HCT116 (cell line): ENCODE results near the gene ZNF213. TPM values are rescaled to one million over a fixed set of nuclear protein-coding genes. Genes with fewer than 3 reads are reported as not detected.

ENCODE experiments used
- ATAC-seq: fragments of 200-7000 bp; cut with Tn5 transposase; 2 replicates; pipeline ENCODE4 v1.9.1; 2020; ENCODE audit warnings: mild to moderate bottlenecking, moderate library complexity
- BruUV-seq: library from RNA; stranded (reverse); fragments of 400-500 nt; replicated peaks from 2 replicates; lab custom pipeline; 2021; lab: Mats Ljungman, UMichigan
- CTCF ChIA-PET: fragments of 300-600 bp; sonication (Branson Sonifier 250); formaldehyde crosslinking; loops from one replicate; lab custom pipeline; 2021; ENCODE audit warnings: antibody characterized with exemption; lab: Charles Lee
- POLR2A ChIA-PET: fragments of 300-600, 350-600 bp; sonication (Branson Sonifier 250); formaldehyde crosslinking; loops from one replicate; lab custom pipeline; 2021; ENCODE audit warnings: antibody characterized with exemption; lab: Charles Lee
- RAD21 ChIA-PET, 2 experiments: fragments of 300-600 bp; sonication (Branson Sonifier 250); formaldehyde crosslinking; loops; one replicate each; lab custom pipeline; 2023; ENCODE audit warnings: low total read pairs in 2 of 2; ENCODE audit not compliant: uncharacterized antibody in 2 of 2, unreplicated experiment in 2 of 2, low non-redundant PET in 1 of 2; lab: Charles Lee
- DNase-seq: peaks from one replicate; pipeline ENCODE4 v3.0.0-alpha.2; 2010; ENCODE audit warnings: low read depth, low spot score
- H2AFZ ChIP-seq: fragments of 200-600 bp; shearing (Covaris generic), sonication (generic); 2 replicates; pipeline ENCODE4 v1.6.1; 2017; ENCODE audit warnings: low read depth, mixed run types, mixed read lengths, antibody characterized with exemption, low read length; ENCODE audit not compliant: poor library complexity, severe bottlenecking
- H3K27ac ChIP-seq: 2 replicates; pipeline ENCODE4 v1.5.1; 2012; ENCODE audit warnings: low read depth, low read length
- H3K27me3 ChIP-seq: fragments of 200-600 bp; sonication (generic); 2 replicates; pipeline ENCODE4 v1.6.1; 2016; ENCODE audit warnings: mixed run types, low read length, mixed read lengths; ENCODE audit not compliant: insufficient read depth
- H3K36me3 ChIP-seq, 2 experiments: fragments of 200-500 bp in 1 of 2; fragments of 200-600 bp in 1 of 2; sonication (Bioruptor generic) in 1 of 2; sonication (generic) in 1 of 2; 2 replicates each; pipeline versions ENCODE4 v1.5.1 to v1.6.1; 2014 to 2016; ENCODE audit warnings: low read length in 2 of 2, inconsistent platforms in 1 of 2, mixed read lengths in 1 of 2, mixed run types in 1 of 2; ENCODE audit not compliant: insufficient read depth in 2 of 2, control insufficient read depth in 1 of 2
- H3K4me1 ChIP-seq, 2 experiments: fragments of 200-600 bp in 1 of 2; sonication (generic) in 1 of 2; 2 replicates each; pipeline versions ENCODE4 v1.5.1 to v1.6.1; 2012 to 2017; ENCODE audit warnings: low read length in 2 of 2, inconsistent platforms in 1 of 2, mild to moderate bottlenecking in 1 of 2, mixed read lengths in 1 of 2, mixed run types in 1 of 2, moderate library complexity in 1 of 2; ENCODE audit not compliant: insufficient read depth in 2 of 2, control insufficient read depth in 1 of 2
- H3K4me2 ChIP-seq: fragments of 200-600 bp; sonication (generic); 2 replicates; pipeline ENCODE4 v1.6.1; 2017; ENCODE audit warnings: mixed run types, low read length, mixed read lengths
- H3K4me3 ChIP-seq, 2 experiments: fragments of 200-600 bp in 1 of 2; sonication (generic) in 1 of 2; replicated peaks in 1 of 2; 2 replicates each; pipeline ENCODE4 v1.5.1; 2011 to 2016; ENCODE audit warnings: low read length in 2 of 2, control low read depth in 1 of 2, low read depth in 1 of 2, mild to moderate bottlenecking in 1 of 2, mixed read lengths in 1 of 2, mixed run types in 1 of 2
- H3K79me2 ChIP-seq: fragments of 200-600 bp; sonication (generic); 2 replicates; pipeline ENCODE4 v1.6.1; 2017; ENCODE audit warnings: mild to moderate bottlenecking, mixed run types, low read length, moderate library complexity, mixed read lengths; ENCODE audit not compliant: insufficient read depth
- H3K9ac ChIP-seq: fragments of 200-600 bp; sonication (generic); 2 replicates; pipeline ENCODE4 v1.6.1; 2016; ENCODE audit warnings: low read length, mixed read lengths
- H3K9me2 ChIP-seq: fragments of 200-600 bp; sonication (generic), shearing (Covaris generic); 2 replicates; pipeline ENCODE4 v1.6.1; 2017; ENCODE audit warnings: mixed run types, mild to moderate bottlenecking, moderate library complexity; ENCODE audit not compliant: insufficient read depth
- H3K9me3 ChIP-seq, 2 experiments: fragments of 200-500 bp in 1 of 2; fragments of 200-600 bp in 1 of 2; sonication (Bioruptor generic) in 1 of 2; sonication (generic) in 1 of 2; 2 replicates each; pipeline ENCODE4 v1.6.1; 2014 to 2017; ENCODE audit warnings: low read length in 2 of 2, mixed read lengths in 2 of 2, inconsistent platforms in 1 of 2, low read depth in 1 of 2, mild to moderate bottlenecking in 1 of 2, mixed run types in 1 of 2, moderate library complexity in 1 of 2; ENCODE audit not compliant: control insufficient read depth in 1 of 2, insufficient read depth in 1 of 2
- H4K20me1 ChIP-seq: fragments of 200-600 bp; sonication (generic), shearing (Covaris generic); 2 replicates; pipeline ENCODE4 v1.6.1; 2017; ENCODE audit warnings: mixed run types, mild to moderate bottlenecking, moderate library complexity; ENCODE audit not compliant: insufficient read depth
- CBX3 ChIP-seq: IDR thresholded peaks from 2 replicates; pipeline ENCODE4 v1.6.1; 2012; ENCODE audit warnings: low read depth
- CEBPB ChIP-seq: IDR thresholded peaks from 2 replicates; pipeline ENCODE4 v1.6.1; 2012; ENCODE audit warnings: low read depth
- EGR1 ChIP-seq: IDR thresholded peaks from 2 replicates; pipeline ENCODE4 v1.6.1; 2012; ENCODE audit warnings: low read depth
- EZH2phosphoT487 ChIP-seq: fragments of 200-600 bp; IDR thresholded peaks from 2 replicates; pipeline ENCODE4 v1.6.1; 2018; ENCODE audit warnings: antibody characterized with exemption, borderline replicate concordance
- JUND ChIP-seq: IDR thresholded peaks from 2 replicates; pipeline ENCODE4 v1.6.1; 2012
- MAX ChIP-seq: IDR thresholded peaks from 2 replicates; pipeline ENCODE4 v1.6.1; 2012
- POLR2A ChIP-seq: IDR thresholded peaks from 2 replicates; pipeline ENCODE4 v1.7.0; 2011; ENCODE audit warnings: borderline replicate concordance; ENCODE audit not compliant: insufficient read depth, insufficient read length; ENCODE audit errors: extremely low read depth
- POLR2AphosphoS5 ChIP-seq: IDR thresholded peaks from 2 replicates; pipeline ENCODE4 v1.6.1; 2011; ENCODE audit warnings: mild to moderate bottlenecking, low read depth, low read length, moderate library complexity
- RAD21 ChIP-seq: IDR thresholded peaks from 2 replicates; pipeline ENCODE4 v1.6.1; 2012; ENCODE audit warnings: low read depth, mild to moderate bottlenecking
- SRF ChIP-seq: IDR thresholded peaks from 2 replicates; pipeline ENCODE4 v1.6.1; 2012; ENCODE audit warnings: low read depth
- TCF7L2 ChIP-seq: IDR thresholded peaks from 2 replicates; pipeline ENCODE4 v1.7.0; 2011; ENCODE audit warnings: borderline replicate concordance, inconsistent platforms; ENCODE audit not compliant: insufficient read depth, insufficient read length; ENCODE audit errors: extremely low read depth
- YY1 ChIP-seq: IDR thresholded peaks from 2 replicates; pipeline ENCODE4 v1.6.1; 2011; ENCODE audit warnings: low read length, low read depth, moderate library complexity, mild to moderate bottlenecking; ENCODE audit not compliant: insufficient replicate concordance; ENCODE audit errors: extremely low read depth
- ZBTB33 ChIP-seq: IDR thresholded peaks from 2 replicates; pipeline ENCODE4 v1.6.1; 2011; ENCODE audit warnings: mild to moderate bottlenecking, low read length, moderate library complexity; ENCODE audit not compliant: insufficient replicate concordance; ENCODE audit errors: extremely low read depth
- ZFX ChIP-seq: fragments of 450-650 bp; IDR thresholded peaks from 2 replicates; pipeline ENCODE4 v1.6.1; 2017
- ZNF274 ChIP-seq: fragments of 200-500 bp; sonication (Bioruptor generic); IDR thresholded peaks from 2 replicates; pipeline ENCODE4 v1.6.1; 2014; ENCODE audit warnings: mild to moderate bottlenecking, low read depth, low read length, inconsistent platforms
- intact Hi-C: fragments of 100-400 bp; cut with micrococcal nuclease; formaldehyde crosslinking; loops from 2 replicates; pipeline ENCODE4 v1.10.0; 2022
- total RNA-seq: library from RNA; stranded (reverse); gene quantifications from one replicate; pipeline ENCODE4 v1.2.1, GENCODE V29; 2021; ENCODE audit not compliant: unreplicated experiment
- TF ChIP-seq, protein P1 (sequence below), 3 experiments: fragments of 200-600 bp in 1 of 3; sonication (generic) in 1 of 3; IDR thresholded peaks in 2 of 3; conservative IDR thresholded peaks in 1 of 3; 2 replicates each; pipeline ENCODE4 v1.5.1; 2012 to 2017; ENCODE audit warnings: low read depth in 2 of 3, low read length in 2 of 3, antibody characterized with exemption in 1 of 3, borderline replicate concordance in 1 of 3, control low read depth in 1 of 3, mild to moderate bottlenecking in 1 of 3, mixed read lengths in 1 of 3, mixed run types in 1 of 3, moderate library complexity in 1 of 3; ENCODE audit not compliant: insufficient read depth in 1 of 3
- TF ChIP-seq, protein P2 (sequence below): IDR thresholded peaks from 2 replicates; pipeline ENCODE4 v1.6.1; 2012; ENCODE audit warnings: low read depth
- TF ChIP-seq, protein P3 (sequence below): IDR thresholded peaks from 2 replicates; pipeline ENCODE4 v1.6.1; 2012

The ZNF213 gene
- total RNA-seq, 1 experiment from 2014 or later: 11.0 TPM

- no peaks in the 10 kb centered on the region for H3K9me2 ChIP-seq
- H3K4me3 ChIP-seq: peak within 1 kb of the TSS; percentile 96 to 99
- BruUV-seq: TSS peak; percentile 73
- no peaks in the 10 kb centered on the region for H3K27me3 ChIP-seq
- H3K4me2 ChIP-seq: peak within 1 kb of the TSS; percentile 93
- CTCF ChIA-PET: interaction anchor here (1.0 to 2.0 kb wide), 4 partner anchors 15 to 84 kb away, joined by 3 to 10 read pairs (median 3); no protein-coding TSS in a partner anchor
- no peaks in the 10 kb centered on the region for H4K20me1 ChIP-seq
- peaks cover 2 to 4% of the 10 kb centered on the region in 2 experiments; a peak in 1 of 4 replicates for H3K36me3 ChIP-seq
- DNase-seq (no peak), ATAC-seq (peak; percentile 99)
- H3K79me2 ChIP-seq: peaks cover 14% of the 10 kb centered on the region; the same call in 1 of the 2 replicates
- RAD21 ChIA-PET: no interaction called here
- peak within 1 kb of the TSS; percentile 87 for H3K9ac ChIP-seq
- POLR2A ChIA-PET: no interaction called here
- peak within 1 kb of the TSS; percentile 67 for H3K27ac ChIP-seq
- H2AFZ ChIP-seq: peak within 1 kb of the TSS; percentile 64
- peaks cover 10 to 29% of the 10 kb centered on the region in 2 experiments for H3K4me1 ChIP-seq
- intact Hi-C loops: no loop called here
- no peaks in the 10 kb centered on the region for H3K9me3 ChIP-seq
- TF ChIP-seq RAD21 (no peak), CBX3 (no peak; the same call in 1 of the 2 replicates), ZFX (no peak; the same call in 1 of the 2 replicates), MAX (peak; percentile 73; the same call in 1 of the 2 replicates), ZBTB33 (peak; percentile 40), POLR2AphosphoS5 (peak; percentile 82), ZNF274 (no peak), POLR2A (peak; percentile 25), EZH2phosphoT487 (no peak), EGR1 (peak; percentile 46), YY1 (peak; percentile 81), TCF7L2 (no peak), SRF (peak; percentile 63; the same call in 1 of the 2 replicates), CEBPB (no peak), JUND (no peak)
- TF ChIP-seq, protein P1, sequence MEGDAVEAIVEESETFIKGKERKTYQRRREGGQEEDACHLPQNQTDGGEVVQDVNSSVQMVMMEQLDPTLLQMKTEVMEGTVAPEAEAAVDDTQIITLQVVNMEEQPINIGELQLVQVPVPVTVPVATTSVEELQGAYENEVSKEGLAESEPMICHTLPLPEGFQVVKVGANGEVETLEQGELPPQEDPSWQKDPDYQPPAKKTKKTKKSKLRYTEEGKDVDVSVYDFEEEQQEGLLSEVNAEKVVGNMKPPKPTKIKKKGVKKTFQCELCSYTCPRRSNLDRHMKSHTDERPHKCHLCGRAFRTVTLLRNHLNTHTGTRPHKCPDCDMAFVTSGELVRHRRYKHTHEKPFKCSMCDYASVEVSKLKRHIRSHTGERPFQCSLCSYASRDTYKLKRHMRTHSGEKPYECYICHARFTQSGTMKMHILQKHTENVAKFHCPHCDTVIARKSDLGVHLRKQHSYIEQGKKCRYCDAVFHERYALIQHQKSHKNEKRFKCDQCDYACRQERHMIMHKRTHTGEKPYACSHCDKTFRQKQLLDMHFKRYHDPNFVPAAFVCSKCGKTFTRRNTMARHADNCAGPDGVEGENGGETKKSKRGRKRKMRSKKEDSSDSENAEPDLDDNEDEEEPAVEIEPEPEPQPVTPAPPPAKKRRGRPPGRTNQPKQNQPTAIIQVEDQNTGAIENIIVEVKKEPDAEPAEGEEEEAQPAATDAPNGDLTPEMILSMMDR (IDR thresholded peaks at IDR 0.05 in 2 of 3, conservative IDR thresholded peaks at IDR 0.05 in 1 of 3; ENCODE audit: borderline replicate concordance in 1 of 3, insufficient read depth in 1 of 3, low read depth in 2 of 3, low read length in 2 of 3): no peak
- TF ChIP-seq, protein P2, sequence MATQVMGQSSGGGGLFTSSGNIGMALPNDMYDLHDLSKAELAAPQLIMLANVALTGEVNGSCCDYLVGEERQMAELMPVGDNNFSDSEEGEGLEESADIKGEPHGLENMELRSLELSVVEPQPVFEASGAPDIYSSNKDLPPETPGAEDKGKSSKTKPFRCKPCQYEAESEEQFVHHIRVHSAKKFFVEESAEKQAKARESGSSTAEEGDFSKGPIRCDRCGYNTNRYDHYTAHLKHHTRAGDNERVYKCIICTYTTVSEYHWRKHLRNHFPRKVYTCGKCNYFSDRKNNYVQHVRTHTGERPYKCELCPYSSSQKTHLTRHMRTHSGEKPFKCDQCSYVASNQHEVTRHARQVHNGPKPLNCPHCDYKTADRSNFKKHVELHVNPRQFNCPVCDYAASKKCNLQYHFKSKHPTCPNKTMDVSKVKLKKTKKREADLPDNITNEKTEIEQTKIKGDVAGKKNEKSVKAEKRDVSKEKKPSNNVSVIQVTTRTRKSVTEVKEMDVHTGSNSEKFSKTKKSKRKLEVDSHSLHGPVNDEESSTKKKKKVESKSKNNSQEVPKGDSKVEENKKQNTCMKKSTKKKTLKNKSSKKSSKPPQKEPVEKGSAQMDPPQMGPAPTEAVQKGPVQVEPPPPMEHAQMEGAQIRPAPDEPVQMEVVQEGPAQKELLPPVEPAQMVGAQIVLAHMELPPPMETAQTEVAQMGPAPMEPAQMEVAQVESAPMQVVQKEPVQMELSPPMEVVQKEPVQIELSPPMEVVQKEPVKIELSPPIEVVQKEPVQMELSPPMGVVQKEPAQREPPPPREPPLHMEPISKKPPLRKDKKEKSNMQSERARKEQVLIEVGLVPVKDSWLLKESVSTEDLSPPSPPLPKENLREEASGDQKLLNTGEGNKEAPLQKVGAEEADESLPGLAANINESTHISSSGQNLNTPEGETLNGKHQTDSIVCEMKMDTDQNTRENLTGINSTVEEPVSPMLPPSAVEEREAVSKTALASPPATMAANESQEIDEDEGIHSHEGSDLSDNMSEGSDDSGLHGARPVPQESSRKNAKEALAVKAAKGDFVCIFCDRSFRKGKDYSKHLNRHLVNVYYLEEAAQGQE: no peak
- TF ChIP-seq, protein P3, sequence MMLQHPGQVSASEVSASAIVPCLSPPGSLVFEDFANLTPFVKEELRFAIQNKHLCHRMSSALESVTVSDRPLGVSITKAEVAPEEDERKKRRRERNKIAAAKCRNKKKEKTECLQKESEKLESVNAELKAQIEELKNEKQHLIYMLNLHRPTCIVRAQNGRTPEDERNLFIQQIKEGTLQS: no peak
These were observed 22.6 kb upstream of the ZNF213 start, which contains the start of gene ZNF205 for GRCh38 chr16:3112058-3112880. Gene ZNF205, plus strand, starts transcription at chr16:3112586. Its CDS starts 845 bp downstream, at chr16:3113431.
